H9 (cell line): Measurements from ENCODE around the gene UPF1. TPM values are rescaled to one million over a fixed set of nuclear protein-coding genes. Genes with fewer than 3 reads are reported as not detected.

ENCODE experiments used
- DNase-seq: peaks from one replicate; pipeline ENCODE4 v3.0.0-alpha.2; 2017
- H2AFZ ChIP-seq: one replicate; pipeline ENCODE4 v1.6.1; 2013; ENCODE audit warnings: mild to moderate bottlenecking, low read length, control low read depth, moderate library complexity
- H2AK5ac ChIP-seq: 2 replicates; pipeline ENCODE4 v1.6.1; 2013; ENCODE audit warnings: low read length, control low read depth, mixed read lengths; ENCODE audit not compliant: insufficient read length
- H2BK120ac ChIP-seq: one replicate; pipeline ENCODE4 v1.6.1; 2013; ENCODE audit warnings: low read depth, mild to moderate bottlenecking, low read length, control low read depth, inconsistent platforms; ENCODE audit not compliant: poor library complexity, severe bottlenecking
- H2BK12ac ChIP-seq: 2 replicates; pipeline ENCODE4 v1.6.1; 2013; ENCODE audit warnings: low read length, control low read depth, mixed read lengths, low read depth; ENCODE audit not compliant: insufficient read length
- H2BK15ac ChIP-seq: 2 replicates; pipeline ENCODE4 v1.6.1; 2013; ENCODE audit warnings: low read depth, low read length, control low read depth
- H2BK20ac ChIP-seq: one replicate; pipeline ENCODE4 v1.6.1; 2013; ENCODE audit warnings: low read depth, mild to moderate bottlenecking, low read length, control low read depth, inconsistent platforms; ENCODE audit not compliant: poor library complexity, severe bottlenecking
- H2BK5ac ChIP-seq: 2 replicates; pipeline ENCODE4 v1.6.1; 2013; ENCODE audit warnings: low read length, control low read depth, mixed read lengths; ENCODE audit not compliant: insufficient read length
- H3K14ac ChIP-seq: 2 replicates; pipeline ENCODE4 v1.6.1; 2013; ENCODE audit warnings: low read length, control low read depth; ENCODE audit not compliant: insufficient read depth
- H3K18ac ChIP-seq: 2 replicates; pipeline ENCODE4 v1.6.1; 2013; ENCODE audit warnings: low read depth, mild to moderate bottlenecking, mixed read lengths, low read length, control low read depth; ENCODE audit not compliant: insufficient read length
- H3K23ac ChIP-seq: 2 replicates; pipeline ENCODE4 v1.6.1; 2013; ENCODE audit warnings: low read length, control low read depth, mixed read lengths, low read depth; ENCODE audit not compliant: insufficient read length
- H3K23me2 ChIP-seq: 2 replicates; pipeline ENCODE4 v1.6.1; 2013; ENCODE audit warnings: low read depth, mild to moderate bottlenecking, mixed read lengths, low read length, control low read depth; ENCODE audit not compliant: insufficient read length, poor library complexity, severe bottlenecking
- H3K27ac ChIP-seq: 2 replicates; pipeline ENCODE4 v1.5.1; 2013; ENCODE audit warnings: low read length, control low read depth, mixed read lengths, low read depth; ENCODE audit not compliant: insufficient read length
- H3K27me3 ChIP-seq: 2 replicates; pipeline ENCODE4 v1.6.1; 2013; ENCODE audit warnings: low read length, control low read depth, inconsistent platforms; ENCODE audit not compliant: insufficient read depth
- H3K4ac ChIP-seq: 2 replicates; pipeline ENCODE4 v1.6.1; 2013; ENCODE audit warnings: low read depth, mild to moderate bottlenecking, control low read depth, inconsistent platforms, low read length, moderate library complexity
- H3K4me1 ChIP-seq: 2 replicates; pipeline ENCODE4 v1.6.1; 2013; ENCODE audit warnings: low read length, control low read depth, inconsistent platforms; ENCODE audit not compliant: insufficient read depth
- H3K4me2 ChIP-seq: 2 replicates; pipeline ENCODE4 v1.6.1; 2013; ENCODE audit warnings: low read length, control low read depth, mixed read lengths; ENCODE audit not compliant: insufficient read length, insufficient read depth
- H3K56ac ChIP-seq: 2 replicates; pipeline ENCODE4 v1.6.1; 2013; ENCODE audit warnings: low read depth, mild to moderate bottlenecking, mixed read lengths, low read length, control low read depth; ENCODE audit not compliant: insufficient read length
- H3K79me1 ChIP-seq: 2 replicates; pipeline ENCODE4 v1.6.1; 2013; ENCODE audit warnings: low read depth, mild to moderate bottlenecking, moderate library complexity, low read length, control low read depth, inconsistent platforms; ENCODE audit not compliant: insufficient read depth, poor library complexity, severe bottlenecking
- H3K79me2 ChIP-seq: 2 replicates; pipeline ENCODE4 v1.6.1; 2013; ENCODE audit warnings: low read length, control low read depth, inconsistent platforms; ENCODE audit not compliant: insufficient read depth
- H3K9ac ChIP-seq: 2 replicates; pipeline ENCODE4 v1.6.1; 2013; ENCODE audit warnings: low read length, control low read depth, mixed read lengths; ENCODE audit not compliant: insufficient read length; ENCODE audit errors: extremely low read depth
- H3K9me3 ChIP-seq: one replicate; pipeline ENCODE4 v1.6.1; 2013; ENCODE audit warnings: low read depth, low read length, inconsistent platforms; ENCODE audit not compliant: control insufficient read depth
- H3T11ph ChIP-seq: one replicate; pipeline ENCODE4 v1.6.1; 2013; ENCODE audit warnings: mild to moderate bottlenecking, low read length, control low read depth, inconsistent platforms
- H4K20me1 ChIP-seq: one replicate; pipeline ENCODE4 v1.6.1; 2013; ENCODE audit not compliant: control insufficient read depth, insufficient read length, insufficient read depth
- H4K5ac ChIP-seq: 2 replicates; pipeline ENCODE4 v1.6.1; 2013; ENCODE audit warnings: low read depth, mild to moderate bottlenecking, mixed read lengths, low read length, control low read depth; ENCODE audit not compliant: insufficient read length
- H4K8ac ChIP-seq: replicated peaks from 2 replicates; pipeline ENCODE4 v1.6.1; 2013; ENCODE audit warnings: low read length, control low read depth, mixed read lengths, low read depth; ENCODE audit not compliant: insufficient read length
- H4K91ac ChIP-seq: 2 replicates; pipeline ENCODE4 v1.6.1; 2013; ENCODE audit warnings: low read depth, mild to moderate bottlenecking, moderate library complexity, mixed read lengths, low read length, control low read depth; ENCODE audit not compliant: insufficient read length
- H3K27ac Mint-ChIP-seq, 3 experiments: 2 replicates in 2 of 3; 3 replicates in 1 of 3; pipeline ENCODE4 v1.8.0; 2020 to 2021; ENCODE audit warnings: mixed read lengths in 3 of 3, mild to moderate bottlenecking in 1 of 3, moderate library complexity in 1 of 3
- H3K27me3 Mint-ChIP-seq: 2 replicates; pipeline ENCODE4 v1.8.0; 2021; ENCODE audit warnings: low read depth, mild to moderate bottlenecking, moderate library complexity, mixed read lengths
- H3K36me3 Mint-ChIP-seq, 3 experiments: 2 replicates in 2 of 3; 3 replicates in 1 of 3; pipeline ENCODE4 v1.8.0; 2020 to 2021; ENCODE audit warnings: low read depth in 3 of 3, mixed read lengths in 3 of 3; ENCODE audit not compliant: insufficient read depth in 1 of 3
- H3K4me1 Mint-ChIP-seq, 2 experiments: 2 replicates each; pipeline ENCODE4 v1.8.0; 2020; ENCODE audit warnings: mixed read lengths in 2 of 2
- H3K4me3 Mint-ChIP-seq, 2 experiments: 2 replicates in 1 of 2; 3 replicates in 1 of 2; pipeline ENCODE4 v1.8.0; 2020 to 2021; ENCODE audit warnings: mild to moderate bottlenecking in 2 of 2, mixed read lengths in 2 of 2, moderate library complexity in 1 of 2
- H3K9me3 Mint-ChIP-seq, 2 experiments: 2 replicates in 1 of 2; 3 replicates in 1 of 2; pipeline ENCODE4 v1.8.0; 2020; ENCODE audit warnings: mild to moderate bottlenecking in 2 of 2, mixed read lengths in 2 of 2, moderate library complexity in 1 of 2
- CTCF ChIP-seq: fragments of 200-600 bp; sonication (generic); conservative IDR thresholded peaks from 3 replicates; pipeline ENCODE4 v1.8.0; 2021; ENCODE audit warnings: antibody characterized with exemption, mild to moderate bottlenecking
- WGBS: extraction: QIAGEN DNeasy Blood & Tissue Kit; methylation state at CpG from one replicate; pipeline ENCODE4 v1.1.7; 2013; ENCODE audit warnings: missing lambda C conversion rate, low lambda C conversion rate, mixed read lengths; ENCODE audit not compliant: insufficient read length; ENCODE audit errors: extremely low coverage; 5-methylcytosine and 5-hydroxymethylcytosine counted together
- total RNA-seq: library from RNA; stranded (reverse); gene quantifications from 2 replicates; pipeline ENCODE4 v1.2.1, GENCODE V29; 2021

The UPF1 gene
- total RNA-seq, 1 experiment from 2014 or later: 85.4 TPM

- H3T11ph ChIP-seq: no peak overlapping the region
- H3K56ac ChIP-seq: no peak overlapping the region
- H4K5ac ChIP-seq: no peak overlapping the region
- no peak overlapping the region for H3K18ac ChIP-seq
- H3K79me2 ChIP-seq: peaks cover 45% of the 10 kb centered on the region; the same call in 1 of the 2 replicates
- no peak overlapping the region for H2BK5ac ChIP-seq
- H3K14ac ChIP-seq: no peak overlapping the region
- H2BK15ac ChIP-seq: no peak overlapping the region
- peaks cover 3% of the 10 kb centered on the region for H3K79me1 ChIP-seq
- H3K23ac ChIP-seq: no peak overlapping the region
- H3K27me3 ChIP-seq: no peaks in the 10 kb centered on the region
- no peak overlapping the region for H2BK20ac ChIP-seq
- Mint-ChIP-seq H3K4me1 (peaks cover 44 to 48% of the 10 kb centered on the region in 2 experiments), H3K36me3 (peaks cover 12 to 38% (median 26%) of the 10 kb centered on the region in 3 experiments), H3K27ac (peak overlapping the region in 2 of 3 experiments; percentile 24 to 79; a peak in 3 of 7 replicates), H3K9me3 (no peaks in the 10 kb centered on the region), H3K4me3 (peak overlapping the region in 1 of 2 experiments; percentile 63; a peak in 2 of 5 replicates), H3K27me3 (no peaks in the 10 kb centered on the region)
- H2AK5ac ChIP-seq: no peak overlapping the region
- DNase-seq: no peak
- H2BK120ac ChIP-seq: no peak overlapping the region
- no peaks in the 10 kb centered on the region for H3K23me2 ChIP-seq
- no peak overlapping the region for H3K27ac ChIP-seq
- H2BK12ac ChIP-seq: no peak overlapping the region
- no peak overlapping the region for H3K4me2 ChIP-seq
- H2AFZ ChIP-seq: no peak overlapping the region
- H4K91ac ChIP-seq: no peak overlapping the region
- no peak overlapping the region for H4K8ac ChIP-seq
- no CpG with 5 or more reads among the region's 15 CpGs for WGBS
- no peaks in the 10 kb centered on the region; the same call in 1 of the 2 replicates for H3K4me1 ChIP-seq
- H3K9ac ChIP-seq: peak overlapping the region; percentile 16
- no peak for TF ChIP-seq CTCF
- peaks cover 2% of the 10 kb centered on the region for H4K20me1 ChIP-seq
- H3K4ac ChIP-seq: no peak overlapping the region
- H3K9me3 ChIP-seq: no peaks in the 10 kb centered on the region
Observed at GRCh38 chr19:18839465-18840287, 7.9 kb downstream of the UPF1 start.
